HEK293 (cell line): ENCODE data around the gene ADK.

Experiments used
- CTCF ChIA-PET: fragments of 350-600 bp; formaldehyde crosslinking; extraction: SDS; loops from one replicate; lab custom pipeline; 2021; ENCODE audit warnings: antibody characterized with exemption; lab: Yijun Ruan, JAX
- POLR2A ChIA-PET: fragments of 300-600 bp; formaldehyde crosslinking; extraction: SDS; loops from one replicate; lab custom pipeline; 2020; ENCODE audit warnings: antibody characterized with exemption, inconsistent platforms; lab: Yijun Ruan, JAX
- H3K27ac ChIP-seq: fragments of 200-500 bp; sonication (Bioruptor generic); 2 replicates; pipeline ENCODE4 v1.5.1; 2014; ENCODE audit warnings: low read depth, low read length, control low read depth, inconsistent platforms; ENCODE audit errors: extremely low read depth
- H3K36me3 ChIP-seq, 2 experiments: fragments of 200-500 bp in 1 of 2; sonication (Bioruptor generic) in 1 of 2; 1 replicate in 1 of 2; 2 replicates in 1 of 2; pipeline ENCODE4 v1.5.1; 2014 to 2017; ENCODE audit warnings: inconsistent platforms in 2 of 2, low read length in 2 of 2; ENCODE audit not compliant: control insufficient read depth in 2 of 2, insufficient read depth in 1 of 2
- H3K4me1 ChIP-seq: fragments of 200-500 bp; sonication (Bioruptor generic); 2 replicates; pipeline ENCODE4 v1.5.1; 2014; ENCODE audit warnings: mild to moderate bottlenecking, low read length, inconsistent platforms; ENCODE audit not compliant: control insufficient read depth, insufficient read depth
- H3K4me3 ChIP-seq: 2 replicates; pipeline ENCODE4 v1.5.1; 2011; ENCODE audit warnings: low read depth, mild to moderate bottlenecking, control low read depth, low read length, moderate library complexity
- H3K9me3 ChIP-seq: fragments of 200-500 bp; sonication (Bioruptor generic); 2 replicates; pipeline ENCODE4 v1.5.1; 2014; ENCODE audit warnings: low read depth, low read length, inconsistent platforms; ENCODE audit not compliant: control insufficient read depth, insufficient read depth
- MYNN ChIP-seq: fragments of 450-650 bp; formaldehyde crosslinking; IDR thresholded peaks from 2 replicates; pipeline ENCODE4 v1.5.1; 2016; ENCODE audit warnings: missing biosample characterization, missing genetic modification characterization, borderline replicate concordance
- PRDM4 ChIP-seq: fragments of 450-650 bp; formaldehyde crosslinking; IDR thresholded peaks from 2 replicates; pipeline ENCODE4 v1.5.1; 2017; ENCODE audit warnings: missing biosample characterization, missing genetic modification characterization
- SP3 ChIP-seq: fragments of 450-650 bp; formaldehyde crosslinking; IDR thresholded peaks from 2 replicates; pipeline ENCODE4 v1.5.1; 2016; ENCODE audit warnings: missing biosample characterization, missing genetic modification characterization
- ZNF112 ChIP-seq: fragments of 450-650 bp; formaldehyde crosslinking; IDR thresholded peaks from 2 replicates; pipeline ENCODE4 v1.5.0; 2017; ENCODE audit warnings: missing biosample characterization, missing genetic modification characterization
- ZNF16 ChIP-seq: fragments of 450-650 bp; formaldehyde crosslinking; IDR thresholded peaks from 2 replicates; pipeline ENCODE4 v1.5.1; 2016; ENCODE audit warnings: low read depth, missing biosample characterization, missing genetic modification characterization
- ZNF169 ChIP-seq: fragments of 450-650 bp; formaldehyde crosslinking; IDR thresholded peaks from 2 replicates; pipeline ENCODE4 v1.5.1; 2016; ENCODE audit warnings: missing biosample characterization, missing genetic modification characterization
- ZNF311 ChIP-seq: fragments of 450-650 bp; formaldehyde crosslinking; IDR thresholded peaks from 2 replicates; pipeline ENCODE4 v1.5.1; 2017; ENCODE audit warnings: missing biosample characterization, missing genetic modification characterization, borderline replicate concordance
- ZNF596 ChIP-seq: fragments of 450-650 bp; IDR thresholded peaks from 2 replicates; pipeline ENCODE4 v1.5.0; 2018; ENCODE audit warnings: missing biosample characterization, mild to moderate bottlenecking, missing genetic modification characterization, moderate library complexity
- ZNF624 ChIP-seq: fragments of 450-650 bp; formaldehyde crosslinking; IDR thresholded peaks from 2 replicates; pipeline ENCODE4 v1.5.1; 2017; ENCODE audit warnings: missing biosample characterization, missing genetic modification characterization
- ZNF654 ChIP-seq: fragments of 450-650 bp; formaldehyde crosslinking; IDR thresholded peaks from 2 replicates; pipeline ENCODE4 v1.5.1; 2016; ENCODE audit warnings: low read depth, missing biosample characterization, missing genetic modification characterization
- ZNF843 ChIP-seq: fragments of 450-650 bp; formaldehyde crosslinking; IDR thresholded peaks from 2 replicates; pipeline ENCODE4 v1.5.1; 2016; ENCODE audit warnings: missing biosample characterization, missing genetic modification characterization
- TF ChIP-seq, protein P1 (sequence below): fragments of 450-650 bp; formaldehyde crosslinking; IDR thresholded peaks from 2 replicates; pipeline ENCODE4 v1.5.1; 2017; ENCODE audit warnings: missing biosample characterization, missing genetic modification characterization
- TF ChIP-seq, protein P2 (sequence below): fragments of 450-650 bp; formaldehyde crosslinking; IDR thresholded peaks from 2 replicates; pipeline ENCODE4 v1.5.1; 2016; ENCODE audit warnings: missing biosample characterization, missing genetic modification characterization
- TF ChIP-seq, protein P3 (sequence below): fragments of 450-650 bp; formaldehyde crosslinking; conservative IDR thresholded peaks from 2 replicates; pipeline ENCODE4 v1.5.1; 2016; ENCODE audit warnings: low read depth, missing biosample characterization, missing genetic modification characterization

ADK gene

GRCh38 chr10:74234569-74234968, 83.5 kb downstream of the ADK start:
- ChIA-PET POLR2A (interaction anchor here (1.1 kb wide), 1 partner anchor 116 kb away, joined by 3 read pairs; no protein-coding TSS in a partner anchor), CTCF (interaction anchor here (0.6 to 2.9 kb wide), 19 partner anchors 9 to 866 kb away, joined by 3 to 16 read pairs (median 3); partner anchors contain the start of gene CAMK2G)
- Histone ChIP-seq H3K4me1 (no peaks in the 10 kb centered on the region), H3K9me3 (no peaks in the 10 kb centered on the region), H3K4me3 (no peak overlapping the region), H3K27ac (no peak overlapping the region), H3K36me3 (no peaks in the 10 kb centered on the region)
- TF ChIP-seq ZNF654 (tag by site-specific recombination), result peak; percentile 37
- TF ChIP-seq, protein P1, sequence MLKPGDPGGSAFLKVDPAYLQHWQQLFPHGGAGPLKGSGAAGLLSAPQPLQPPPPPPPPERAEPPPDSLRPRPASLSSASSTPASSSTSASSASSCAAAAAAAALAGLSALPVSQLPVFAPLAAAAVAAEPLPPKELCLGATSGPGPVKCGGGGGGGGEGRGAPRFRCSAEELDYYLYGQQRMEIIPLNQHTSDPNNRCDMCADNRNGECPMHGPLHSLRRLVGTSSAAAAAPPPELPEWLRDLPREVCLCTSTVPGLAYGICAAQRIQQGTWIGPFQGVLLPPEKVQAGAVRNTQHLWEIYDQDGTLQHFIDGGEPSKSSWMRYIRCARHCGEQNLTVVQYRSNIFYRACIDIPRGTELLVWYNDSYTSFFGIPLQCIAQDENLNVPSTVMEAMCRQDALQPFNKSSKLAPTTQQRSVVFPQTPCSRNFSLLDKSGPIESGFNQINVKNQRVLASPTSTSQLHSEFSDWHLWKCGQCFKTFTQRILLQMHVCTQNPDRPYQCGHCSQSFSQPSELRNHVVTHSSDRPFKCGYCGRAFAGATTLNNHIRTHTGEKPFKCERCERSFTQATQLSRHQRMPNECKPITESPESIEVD (tag by site-specific recombination), result 0 out of 2 replicates have a peak, but pooled peaks have one; percentile 23
- TF ChIP-seq, protein P2, sequence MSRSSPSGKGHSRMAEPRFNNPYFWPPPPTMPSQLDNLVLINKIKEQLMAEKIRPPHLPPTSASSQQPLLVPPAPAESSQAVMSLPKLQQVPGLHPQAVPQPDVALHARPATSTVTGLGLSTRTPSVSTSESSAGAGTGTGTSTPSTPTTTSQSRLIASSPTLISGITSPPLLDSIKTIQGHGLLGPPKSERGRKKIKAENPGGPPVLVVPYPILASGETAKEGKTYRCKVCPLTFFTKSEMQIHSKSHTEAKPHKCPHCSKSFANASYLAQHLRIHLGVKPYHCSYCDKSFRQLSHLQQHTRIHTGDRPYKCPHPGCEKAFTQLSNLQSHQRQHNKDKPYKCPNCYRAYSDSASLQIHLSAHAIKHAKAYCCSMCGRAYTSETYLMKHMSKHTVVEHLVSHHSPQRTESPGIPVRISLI, result no peak

DNA sequence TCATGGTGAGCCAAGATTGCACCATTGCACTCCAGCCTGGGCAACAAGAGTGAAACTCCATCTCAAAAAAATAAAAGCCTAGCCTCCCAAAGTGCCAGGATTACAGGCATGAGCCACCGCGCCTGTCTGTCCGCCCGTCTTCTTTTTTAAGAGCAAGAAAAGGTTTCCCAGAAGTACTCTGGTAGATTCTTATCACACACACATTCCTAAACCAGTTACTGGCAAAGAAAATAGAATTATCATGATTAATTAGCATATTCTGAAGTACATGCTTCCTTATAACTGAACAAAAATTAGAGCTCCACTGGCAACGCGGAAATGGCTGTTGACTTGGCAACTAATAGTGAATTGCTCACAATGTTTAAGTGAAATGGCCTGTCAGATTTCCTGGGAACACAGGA, 87.0 kb downstream of the ADK start:
- POLR2A ChIA-PET, result interaction anchor here (1.1 kb wide), 1 partner anchor 87 kb away, joined by 3 read pairs; the partner anchor contains the start of genes ADK and AP3M1
- H3K27ac ChIP-seq, result no peak overlapping the region
- TF ChIP-seq ZNF843 (tag by site-specific recombination) (no peak), SP3 (no peak), ZNF311 (tag by site-specific recombination) (no peak), MYNN (tag by site-specific recombination) (no peak), ZNF112 (tag by site-specific recombination) (no peak), ZNF16 (tag by site-specific recombination) (no peak), ZNF624 (no peak), ZNF596 (tag by site-specific recombination) (no peak)
- H3K4me3 ChIP-seq, result no peak overlapping the region
- CTCF ChIA-PET, result interaction anchor here (1.1 kb wide), 1 partner anchor 999 kb away, joined by 3 read pairs; no protein-coding TSS in a partner anchor
- peaks cover 0 to 4% of the 10 kb centered on the region in 2 experiments; a peak in 1 of 3 replicates for H3K36me3 ChIP-seq
- H3K9me3 ChIP-seq, result no peaks in the 10 kb centered on the region
- H3K4me1 ChIP-seq, result no peaks in the 10 kb centered on the region

DNA sequence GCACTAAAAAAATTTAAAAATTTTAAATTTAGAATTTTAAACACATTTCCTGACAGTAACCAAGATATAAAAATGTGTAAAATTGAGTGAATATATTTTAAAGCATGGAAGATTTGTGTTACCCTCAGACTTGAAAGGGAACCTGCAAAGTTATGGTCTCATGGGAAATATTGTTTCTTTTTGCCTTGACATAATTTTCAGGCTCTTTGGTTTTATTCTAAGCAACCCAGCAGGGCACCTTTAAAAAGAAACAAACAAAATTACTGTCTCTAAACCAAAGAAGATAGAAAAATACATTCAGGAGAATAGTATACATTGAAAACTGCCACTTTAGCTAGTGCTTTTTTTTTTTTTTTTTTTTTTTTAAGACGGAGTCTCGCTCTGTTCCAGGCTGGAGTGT, 87.5 kb downstream of the ADK start:
- CTCF ChIA-PET, result interaction anchor here (0.7 to 1.1 kb wide), 2 partner anchors 80 to 999 kb away, joined by 3 read pairs; no protein-coding TSS in a partner anchor
- no peak overlapping the region for H3K27ac ChIP-seq
- peaks cover 0 to 8% of the 10 kb centered on the region in 2 experiments; a peak in 1 of 3 replicates for H3K36me3 ChIP-seq
- H3K4me1 ChIP-seq, result no peaks in the 10 kb centered on the region
- no peaks in the 10 kb centered on the region for H3K9me3 ChIP-seq
- H3K4me3 ChIP-seq, result no peak overlapping the region
- POLR2A ChIA-PET, result interaction anchor here (1.1 kb wide), 1 partner anchor 87 kb away, joined by 3 read pairs; the partner anchor contains the start of genes ADK and AP3M1
- TF ChIP-seq, protein P1 (tag by site-specific recombination), result peak; percentile 64; the same call in 1 of the 2 replicates
- no peak for TF ChIP-seq ZNF169 (tag by site-specific recombination)
- TF ChIP-seq, all 188 proteins: peak for 1

- peaks cover 0 to 9% of the 10 kb centered on the region in 2 experiments; a peak in 1 of 3 replicates for H3K36me3 ChIP-seq
- no peaks in the 10 kb centered on the region for H3K4me1 ChIP-seq
- no peaks in the 10 kb centered on the region for H3K9me3 ChIP-seq
- no peak overlapping the region for H3K27ac ChIP-seq
- POLR2A ChIA-PET, result no interaction called here
- no peak overlapping the region for H3K4me3 ChIP-seq
- CTCF ChIA-PET, result interaction anchor here (0.6 to 5.0 kb wide), 8 partner anchors 9 to 993 kb away, joined by 3 to 48 read pairs (median 7); partner anchors contain the start of gene COMTD1
- TF ChIP-seq PRDM4 (no peak), SP3 (no peak)
- TF ChIP-seq, protein P3, sequence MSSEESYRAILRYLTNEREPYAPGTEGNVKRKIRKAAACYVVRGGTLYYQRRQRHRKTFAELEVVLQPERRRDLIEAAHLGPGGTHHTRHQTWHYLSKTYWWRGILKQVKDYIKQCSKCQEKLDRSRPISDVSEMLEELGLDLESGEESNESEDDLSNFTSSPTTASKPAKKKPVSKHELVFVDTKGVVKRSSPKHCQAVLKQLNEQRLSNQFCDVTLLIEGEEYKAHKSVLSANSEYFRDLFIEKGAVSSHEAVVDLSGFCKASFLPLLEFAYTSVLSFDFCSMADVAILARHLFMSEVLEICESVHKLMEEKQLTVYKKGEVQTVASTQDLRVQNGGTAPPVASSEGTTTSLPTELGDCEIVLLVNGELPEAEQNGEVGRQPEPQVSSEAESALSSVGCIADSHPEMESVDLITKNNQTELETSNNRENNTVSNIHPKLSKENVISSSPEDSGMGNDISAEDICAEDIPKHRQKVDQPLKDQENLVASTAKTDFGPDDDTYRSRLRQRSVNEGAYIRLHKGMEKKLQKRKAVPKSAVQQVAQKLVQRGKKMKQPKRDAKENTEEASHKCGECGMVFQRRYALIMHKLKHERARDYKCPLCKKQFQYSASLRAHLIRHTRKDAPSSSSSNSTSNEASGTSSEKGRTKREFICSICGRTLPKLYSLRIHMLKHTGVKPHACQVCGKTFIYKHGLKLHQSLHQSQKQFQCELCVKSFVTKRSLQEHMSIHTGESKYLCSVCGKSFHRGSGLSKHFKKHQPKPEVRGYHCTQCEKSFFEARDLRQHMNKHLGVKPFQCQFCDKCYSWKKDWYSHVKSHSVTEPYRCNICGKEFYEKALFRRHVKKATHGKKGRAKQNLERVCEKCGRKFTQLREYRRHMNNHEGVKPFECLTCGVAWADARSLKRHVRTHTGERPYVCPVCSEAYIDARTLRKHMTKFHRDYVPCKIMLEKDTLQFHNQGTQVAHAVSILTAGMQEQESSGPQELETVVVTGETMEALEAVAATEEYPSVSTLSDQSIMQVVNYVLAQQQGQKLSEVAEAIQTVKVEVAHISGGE (tag by site-specific recombination), result no peak
Observed at GRCh38 chr10:74243067-74243466, 92.0 kb downstream of the ADK start.
